Heart left ventricle (tissue), 16 donors: ENCODE results near the gene HOXA2. TPM values are rescaled to one million over a fixed set of nuclear protein-coding genes. Genes with fewer than 3 reads are reported as not detected.

Experiments used
- ATAC-seq, 4 donors: fragments of 200-7000 bp; cut with Tn5 transposase; one replicate each; pipeline ENCODE4 v1.9.1; 2020 to 2022; ENCODE audit warnings: moderate library complexity in 4 of 4, mild to moderate bottlenecking in 3 of 4, moderate number of reproducible peaks in 1 of 4
- DNase-seq, 5 donors: peaks; one replicate each; pipeline ENCODE4 v3.0.0-alpha.2; 2020
- H3K27ac ChIP-seq, 12 donors: fragments of 200-600 bp; sonication (generic) in 4 of 12; one replicate each; pipeline versions ENCODE4 v1.5.0 to v1.8.0; 2016 to 2022; ENCODE audit warnings: mild to moderate bottlenecking in 2 of 12
- H3K27me3 ChIP-seq, 9 donors: fragments of 200-600 bp; sonication (generic) in 2 of 9; one replicate each; pipeline versions ENCODE4 v1.5.1 to v1.8.0; 2016 to 2022; ENCODE audit warnings: mild to moderate bottlenecking in 3 of 9
- H3K36me3 ChIP-seq, 9 donors: fragments of 200-600 bp; sonication (generic) in 2 of 9; one replicate each; pipeline versions ENCODE4 v1.5.0 to v1.8.0; 2018 to 2022; ENCODE audit warnings: mild to moderate bottlenecking in 2 of 9
- H3K4me1 ChIP-seq, 12 donors: fragments of 200-600 bp; sonication (generic) in 4 of 12; one replicate each; pipeline versions ENCODE4 v1.5.0 to v1.8.0; 2016 to 2022; ENCODE audit warnings: mild to moderate bottlenecking in 3 of 12
- H3K4me3 ChIP-seq, 12 donors: fragments of 200-600 bp; sonication (generic) in 4 of 12; one replicate each; pipeline versions ENCODE4 v1.5.0 to v1.8.0; 2017 to 2022; ENCODE audit warnings: mild to moderate bottlenecking in 9 of 12, moderate library complexity in 4 of 12
- H3K9me3 ChIP-seq, 12 donors: fragments of 200-600 bp; sonication (generic) in 4 of 12; one replicate each; pipeline versions ENCODE4 v1.5.0 to v1.8.0; 2016 to 2022; ENCODE audit warnings: mild to moderate bottlenecking in 1 of 12
- CTCF ChIP-seq, 12 donors: fragments of 200-600 bp; sonication (generic) in 4 of 12; IDR thresholded peaks; one replicate each; pipeline versions ENCODE4 v1.5.0 to v1.8.0; 2018 to 2022; ENCODE audit warnings: antibody characterized with exemption in 12 of 12, mild to moderate bottlenecking in 5 of 12
- POLR2A ChIP-seq, 2 donors: fragments of 450-650 bp; IDR thresholded peaks; one replicate each; pipeline ENCODE4 v1.6.1; 2017; ENCODE audit warnings: antibody characterized with exemption in 2 of 2, mild to moderate bottlenecking in 2 of 2, moderate library complexity in 2 of 2
- WGBS, 4 donors: extraction: QIAGEN DNeasy Blood & Tissue Kit in 2 of 4; methylation state at CpG; one replicate each; pipeline versions ENCODE4 v1.1.5 to v1.1.7; 2013 to 2018; 5-methylcytosine and 5-hydroxymethylcytosine counted together
- intact Hi-C, 10 donors: fragments of 100-400 bp; cut with DNase I; formaldehyde crosslinking; loops; one replicate each; pipeline versions ENCODE4 v1.11.1 to v1.14.2; 2022
- polyA plus RNA-seq, 2 donors: library from polyadenylated mRNA; stranded (reverse); fragments of 200-250 nt; gene quantifications; one replicate each; pipeline ENCODE4 v1.2.3, GENCODE V29; 2013
- total RNA-seq, 9 donors: library from RNA; depleted of rRNA in 2 of 9; stranded (reverse); fragments of >200 nt in 2 of 9; fragmentation: NEBNext Ultra II Directional in 3 of 9; extraction: Animal tissue kit (Norgen Biotek cat#: 25700) in 3 of 9; gene quantifications; one replicate each; pipeline versions ENCODE4 v1.1.0 to v1.2.4, GENCODE V29; 2016 to 2023
- donor health status: ischemic (EF 13 %, LVEDD 7.1; RV severe dilation, severe dysfunction).
- donor health status: healthy with polysubstance abuse.
- donor health status: DM: no; HTN: yes; CAD: no.
- donor health status: DM: no; HTN: no; CAD: no.
- donor health status: ischemic (EF 25% LVEDD 6.9; RV normal size, moderate dysfunction).
- donor health status: ischemic (EF 25% LVEDD 5.7; RV mildly dilated, moderate dysfunction).
- donor health status: healthy.
- donor health status: DM: yes; HTN: yes; CAD: no.
- donor health status: ischemic (EF 35%, LVEDD 5.7; RV mildly dilated, moderate dysfunction).
- donor health status: nonischemic (EF 11% LVEDD 7.7; RV severe dilation, severe dysfunction).
- donor health status: DM: yes; HTN: yes; CAD: no.
- donor health status: PGD.
- donor health status: ischemic (EF 29% LVEDD 5.4; RV normal size, mild dysfunction).
- donor health status: nonischemic (EF 23%, LVEDD 6.1; RV moderate dilation, normal function).

Gene HOXA2
- total and polyA plus RNA-seq, 11 donors, result 0.03 to 0.57 (median 0.14) TPM; not detected in 8

- no peaks in the 10 kb centered on the region for H3K36me3 ChIP-seq
- 27 to 40% (median 32%) methylated on average over 1 of the region's 1 CpG for WGBS, 4 donors
- H3K4me3 ChIP-seq, result no peak overlapping the region
- TF ChIP-seq POLR2A (IDR thresholded peaks at IDR 0.05) (no peak), CTCF (IDR thresholded peaks at IDR 0.05) (no peak)
- peaks cover 0 to 16% (median 0%) of the 10 kb centered on the region in 12 donors for H3K4me1 ChIP-seq
- H3K9me3 ChIP-seq, result no peaks in the 10 kb centered on the region
- ATAC-seq (no peak), DNase-seq (no peak)
- intact Hi-C loops, result no loop called here
- peaks cover 35 to 98% (median 81%) of the 10 kb centered on the region in 9 donors for H3K27me3 ChIP-seq
- peak overlapping the region in 3 of 12 donors; percentile 75 to 93 (median 79) for H3K27ac ChIP-seq
Observed at GRCh38 chr7:27119412-27119911, 17.0 kb upstream of the HOXA2 start.

DNA sequence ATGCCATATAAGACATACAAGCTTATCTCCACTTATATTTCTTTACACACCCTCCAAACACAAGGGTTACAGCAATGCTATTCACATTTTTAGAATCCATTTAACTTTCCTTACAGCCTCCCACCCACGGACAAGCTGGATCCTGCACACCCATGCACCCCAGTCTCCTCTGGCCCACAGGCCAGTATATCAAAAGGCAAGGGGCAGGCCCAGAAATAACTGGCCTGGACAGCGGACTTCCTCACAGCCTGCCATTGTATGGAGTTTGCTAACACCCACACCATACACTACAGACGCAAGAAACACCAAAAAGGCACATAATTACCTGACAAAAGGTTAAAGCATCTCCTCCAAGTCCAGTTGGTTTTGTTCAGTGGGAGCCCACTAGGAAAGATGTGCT, 16.1 kb upstream of the HOXA2 start:
- intact Hi-C loops, result no loop called here
- Histone ChIP-seq H3K4me3 (peak overlapping the region in 8 of 12 donors; percentile 9 to 51 (median 20)), H3K4me1 (peaks cover 0 to 16% (median 0%) of the 10 kb centered on the region in 12 donors), H3K9me3 (no peaks in the 10 kb centered on the region), H3K27ac (peak overlapping the region in 7 of 12 donors; percentile 9 to 93 (median 75)), H3K36me3 (no peaks in the 10 kb centered on the region), H3K27me3 (peaks cover 41 to 98% (median 78%) of the 10 kb centered on the region in 9 donors)
- TF ChIP-seq POLR2A (IDR thresholded peaks at IDR 0.05), result no peak
- TF ChIP-seq CTCF (IDR thresholded peaks at IDR 0.05), result no peak
- DNase-seq, result no peak
- no peak for ATAC-seq
- WGBS, 4 donors, result 23 to 29% (median 28%) methylated on average over 3 of the region's 3 CpGs

GRCh38 chr7:27117887-27118491, 15.5 kb upstream of the HOXA2 start:
- ATAC-seq (peak in 2 of 4 donors; percentile 10 to 54), DNase-seq (no peak)
- no peaks in the 10 kb centered on the region for H3K9me3 ChIP-seq
- peak overlapping the region in 8 of 12 donors; percentile 9 to 93 (median 68) for H3K27ac ChIP-seq
- intact Hi-C loops, result no loop called here
- peaks cover 0 to 20% (median 0%) of the 10 kb centered on the region in 12 donors for H3K4me1 ChIP-seq
- no peak for TF ChIP-seq CTCF (IDR thresholded peaks at IDR 0.05)
- no peak for TF ChIP-seq POLR2A (IDR thresholded peaks at IDR 0.05)
- H3K36me3 ChIP-seq, result no peaks in the 10 kb centered on the region
- WGBS, 4 donors, result 7 to 13% (median 9%) methylated on average over 19 of the region's 19 CpGs
- peak overlapping the region in 9 of 12 donors; percentile 9 to 51 (median 23) for H3K4me3 ChIP-seq
- peaks cover 42 to 98% (median 78%) of the 10 kb centered on the region in 9 donors for H3K27me3 ChIP-seq

DNA sequence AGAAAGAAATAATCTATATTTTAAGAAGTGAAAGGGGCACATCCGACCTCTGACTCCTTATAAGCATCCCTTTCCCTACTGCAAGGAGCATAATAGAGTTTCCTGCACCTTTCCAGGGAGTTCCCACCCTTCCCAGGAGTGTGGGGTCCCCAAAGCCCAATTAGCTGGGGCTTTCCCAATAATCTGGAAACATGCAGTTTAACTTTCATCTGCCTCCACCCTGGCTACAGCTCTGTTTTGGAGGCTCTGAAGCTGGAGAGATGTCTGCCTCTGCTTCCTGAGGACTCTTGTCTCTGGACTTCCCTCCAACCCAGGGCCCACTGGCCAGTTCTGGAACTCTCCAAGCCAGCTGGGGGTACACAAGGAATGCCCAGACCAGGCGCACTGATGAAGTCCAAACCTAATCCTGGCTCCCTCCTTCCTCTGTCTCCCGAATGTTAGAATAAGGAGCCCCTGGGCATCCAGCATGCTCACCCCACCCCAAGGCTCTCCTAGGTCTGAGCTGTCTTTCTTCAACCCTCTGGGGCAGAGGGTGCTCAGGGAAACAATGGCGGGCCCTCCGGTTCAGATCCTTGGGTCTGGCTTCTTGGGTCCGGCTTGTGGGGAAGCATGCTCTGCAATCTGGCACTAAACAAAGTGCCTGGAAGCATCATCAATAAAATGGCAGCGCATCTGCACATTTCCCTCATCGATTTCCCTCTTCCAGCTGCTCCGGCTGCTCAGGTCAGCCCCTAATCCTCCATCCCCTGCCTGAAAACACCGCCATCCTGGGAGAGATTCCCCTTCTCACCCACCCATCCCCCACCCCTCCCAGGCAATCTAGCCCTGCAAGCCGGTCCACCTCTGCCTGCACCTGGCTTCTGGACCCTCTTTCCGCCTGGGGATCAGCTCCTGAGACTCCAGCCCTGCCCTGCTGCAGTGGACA, 14.7 kb upstream of the HOXA2 start:
- peaks cover 42 to 98% (median 81%) of the 10 kb centered on the region in 9 donors for H3K27me3 ChIP-seq

More for the DNA sequence above, 14.7 kb upstream of the HOXA2 start:
- no peaks in the 10 kb centered on the region for H3K9me3 ChIP-seq
- no peaks in the 10 kb centered on the region for H3K36me3 ChIP-seq
- no peak for ATAC-seq
- TF ChIP-seq POLR2A (IDR thresholded peaks at IDR 0.05) (no peak), CTCF (IDR thresholded peaks at IDR 0.05) (no peak)
- WGBS, 4 donors, result 13 to 20% (median 17%) methylated on average over 12 of the region's 12 CpGs
- DNase-seq, result no peak
- peak overlapping the region in 7 of 12 donors; percentile 14 to 93 (median 75) for H3K27ac ChIP-seq
- peak overlapping the region in 8 of 12 donors; percentile 9 to 51 (median 23) for H3K4me3 ChIP-seq
- intact Hi-C loops, result no loop called here
- peaks cover 0 to 20% (median 0%) of the 10 kb centered on the region in 12 donors for H3K4me1 ChIP-seq
